Neuron (in vitro differentiated cells): Measurements from ENCODE around the gene NDUFC2.
A peak's percentile ranks its signal among the peaks of the same experiment; 100 is the strongest.
"Not testable (repeated sequence)": the region's sequence is repeated elsewhere in the genome, so short reads cannot be mapped to it uniquely, and the experiment has no call there.

Experiments
- H2AFZ ChIP-seq: one replicate; pipeline ENCODE4 v1.6.1; 2013; ENCODE audit warnings: low read depth, mild to moderate bottlenecking, inconsistent platforms, low read length, moderate library complexity
- H3K27me3 ChIP-seq: one replicate; pipeline ENCODE4 v1.6.1; 2013; ENCODE audit warnings: low read length; ENCODE audit not compliant: insufficient read depth
- H3K36me3 ChIP-seq: one replicate; pipeline ENCODE4 v1.6.1; 2013; ENCODE audit warnings: low read length; ENCODE audit not compliant: insufficient read depth
- H3K4me1 ChIP-seq: one replicate; pipeline ENCODE4 v1.6.1; 2013; ENCODE audit warnings: low read length; ENCODE audit not compliant: insufficient read depth
- H3K4me3 ChIP-seq: 2 replicates; pipeline ENCODE4 v1.5.1; 2013; ENCODE audit warnings: mild to moderate bottlenecking, low read length, moderate library complexity
- H3K9me3 ChIP-seq: one replicate; pipeline ENCODE4 v1.6.1; 2013; ENCODE audit warnings: low read length

Gene NDUFC2

DNA sequence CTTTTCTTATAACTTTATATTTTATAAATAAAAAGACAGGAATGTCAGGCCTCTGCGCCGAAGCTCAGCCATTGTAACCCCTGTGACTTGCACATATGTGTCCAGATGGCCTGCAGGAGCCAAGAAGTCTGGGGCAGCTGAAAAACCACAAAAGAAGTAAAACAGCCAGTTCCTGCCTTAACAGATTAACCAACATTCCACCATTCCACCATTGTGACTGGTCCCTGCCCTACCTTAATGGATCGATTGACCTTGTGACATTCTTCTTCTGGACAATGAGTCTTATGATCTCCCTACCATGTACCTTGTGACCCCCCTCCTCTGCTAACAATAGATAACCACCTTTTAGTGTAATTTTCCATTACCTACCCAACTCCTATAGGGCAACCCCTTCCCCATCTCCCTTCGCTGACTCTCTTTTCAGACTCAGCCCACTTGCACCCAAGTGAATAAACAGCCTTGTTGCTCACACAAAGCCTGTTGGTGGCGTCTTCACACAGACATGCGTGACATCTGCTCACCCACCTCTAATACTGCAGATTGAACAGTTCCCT lies 6.9 kb upstream of the NDUFC2 start:
- not testable (repeated sequence) for H3K9me3 ChIP-seq, H3K4me3 ChIP-seq, H3K4me1 ChIP-seq, H3K27me3 ChIP-seq, H3K36me3 ChIP-seq, H2AFZ ChIP-seq

DNA sequence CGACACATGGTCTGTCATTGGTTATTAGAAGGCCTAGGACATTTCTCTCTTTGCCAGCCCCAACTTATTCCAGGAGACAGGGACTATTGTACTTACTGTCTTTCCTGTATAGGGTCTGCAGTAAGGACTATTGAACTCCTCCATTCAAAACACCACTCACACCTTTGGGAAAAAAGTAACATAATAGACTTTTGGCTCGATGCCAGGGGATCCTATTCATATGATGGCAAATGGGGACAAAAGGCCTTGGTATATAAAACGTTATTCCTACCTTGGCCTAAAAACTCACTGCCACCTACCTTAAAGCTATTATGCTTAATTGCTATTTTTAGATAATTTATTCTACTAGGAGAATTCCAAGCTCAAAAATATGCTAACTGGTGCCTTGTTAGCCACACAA lies 6.3 kb upstream of the NDUFC2 start:
- H3K4me3 ChIP-seq: no peak overlapping the region
- no peak overlapping the region for H2AFZ ChIP-seq
- no peaks in the 10 kb centered on the region for H3K9me3 ChIP-seq

DNA sequence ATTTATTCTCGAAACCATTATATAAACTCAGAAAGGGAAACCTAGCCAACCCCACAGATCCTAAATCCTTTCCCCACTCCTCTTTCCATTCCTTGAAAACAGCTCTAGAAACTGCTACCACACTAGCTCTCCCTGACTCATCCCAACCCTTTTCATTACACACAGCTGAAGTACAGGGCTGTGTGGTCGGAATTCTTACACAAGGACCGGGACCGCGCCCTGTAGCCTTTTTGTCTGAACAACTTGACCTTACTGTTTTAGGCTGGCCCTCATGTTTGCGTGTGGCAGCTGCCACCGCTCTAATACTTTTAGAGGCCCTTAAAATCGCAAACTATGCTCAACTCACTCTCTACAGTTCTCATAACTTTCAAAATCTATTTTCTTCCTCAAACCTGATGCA lies 4.8 kb upstream of the NDUFC2 start:
- peaks cover 11% of the 10 kb centered on the region for H3K4me1 ChIP-seq
- not testable (repeated sequence) for H3K36me3 ChIP-seq, H3K9me3 ChIP-seq, H3K27me3 ChIP-seq, H3K4me3 ChIP-seq, H2AFZ ChIP-seq

More for the DNA sequence above, 6.3 kb upstream of the NDUFC2 start:
- peaks cover 7% of the 10 kb centered on the region for H3K4me1 ChIP-seq
- H3K27me3 ChIP-seq: no peaks in the 10 kb centered on the region
- no peaks in the 10 kb centered on the region for H3K36me3 ChIP-seq

DNA sequence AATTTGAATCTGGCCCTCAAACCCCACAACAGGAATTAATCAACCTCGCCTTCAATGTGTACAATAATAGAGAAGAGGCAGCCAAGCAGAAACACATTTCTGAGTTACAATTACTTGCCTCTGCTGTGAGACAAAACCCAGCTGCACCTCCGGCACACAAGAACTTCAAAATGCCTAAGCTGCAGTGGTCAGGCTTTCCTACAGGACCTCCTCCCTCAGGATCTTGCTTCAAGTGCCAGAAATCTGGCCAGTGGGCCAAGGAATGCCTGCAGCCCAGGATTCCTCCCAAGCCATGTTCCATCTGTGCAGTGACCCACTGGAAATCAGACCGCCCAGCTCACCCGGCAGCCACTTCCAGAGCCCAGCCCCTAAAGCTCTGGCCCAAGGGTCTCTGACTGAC lies 3.4 kb upstream of the NDUFC2 start:
- Histone ChIP-seq H2AFZ (no peak overlapping the region), H3K36me3 (no peaks in the 10 kb centered on the region), H3K4me3 (no peak overlapping the region), H3K9me3 (no peaks in the 10 kb centered on the region), H3K4me1 (peaks cover 21% of the 10 kb centered on the region), H3K27me3 (no peaks in the 10 kb centered on the region)

DNA sequence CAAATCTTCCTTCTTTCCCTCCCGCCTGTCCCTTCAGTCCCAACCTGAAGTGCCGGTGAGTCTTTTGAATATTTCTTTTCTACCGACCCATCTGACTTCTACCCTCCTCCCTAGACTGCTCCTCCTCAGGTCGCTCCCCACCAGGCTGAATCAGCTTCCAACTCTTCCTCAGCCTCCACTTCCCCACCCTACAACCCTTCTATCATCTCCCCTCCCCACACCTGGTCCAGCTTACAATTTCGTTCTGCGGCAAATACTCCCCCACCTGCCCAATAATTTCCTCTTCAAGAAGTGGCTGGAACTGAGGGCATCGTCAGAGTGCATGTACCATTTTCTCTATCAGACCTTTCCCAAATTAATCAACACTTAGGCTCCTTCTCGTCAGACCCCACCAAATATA lies 2.5 kb upstream of the NDUFC2 start:
- no peaks in the 10 kb centered on the region for H3K27me3 ChIP-seq
- H2AFZ ChIP-seq: no peak overlapping the region
- H3K4me3 ChIP-seq: no peak overlapping the region
- H3K4me1 ChIP-seq: peaks cover 25% of the 10 kb centered on the region
- no peaks in the 10 kb centered on the region for H3K9me3 ChIP-seq
- peaks cover 8% of the 10 kb centered on the region for H3K36me3 ChIP-seq

DNA sequence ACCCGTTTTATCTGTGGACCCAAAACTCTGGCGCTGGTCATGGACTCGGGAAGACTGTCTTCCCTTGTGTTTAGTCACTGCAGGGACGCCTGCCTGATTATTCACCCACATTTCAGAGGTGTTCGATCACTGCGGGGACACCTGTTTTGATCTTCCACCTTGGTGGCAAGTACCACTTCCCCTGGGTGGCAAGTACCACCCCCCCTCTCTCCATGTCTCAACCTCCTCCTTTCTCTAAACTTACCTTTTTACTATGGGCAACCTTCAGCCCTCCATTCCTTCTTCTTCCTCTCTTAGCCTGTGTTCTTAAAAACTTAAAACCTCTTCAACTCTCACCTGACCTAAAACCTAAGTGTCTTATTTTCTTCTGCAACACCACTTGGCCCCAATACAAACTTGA lies 1.9 kb upstream of the NDUFC2 start:
- no peaks in the 10 kb centered on the region for H3K27me3 ChIP-seq
- no peaks in the 10 kb centered on the region for H3K9me3 ChIP-seq
- peaks cover 25% of the 10 kb centered on the region for H3K4me1 ChIP-seq
- no peak overlapping the region for H3K4me3 ChIP-seq
- peaks cover 13% of the 10 kb centered on the region for H3K36me3 ChIP-seq
- H2AFZ ChIP-seq: no peak overlapping the region

DNA sequence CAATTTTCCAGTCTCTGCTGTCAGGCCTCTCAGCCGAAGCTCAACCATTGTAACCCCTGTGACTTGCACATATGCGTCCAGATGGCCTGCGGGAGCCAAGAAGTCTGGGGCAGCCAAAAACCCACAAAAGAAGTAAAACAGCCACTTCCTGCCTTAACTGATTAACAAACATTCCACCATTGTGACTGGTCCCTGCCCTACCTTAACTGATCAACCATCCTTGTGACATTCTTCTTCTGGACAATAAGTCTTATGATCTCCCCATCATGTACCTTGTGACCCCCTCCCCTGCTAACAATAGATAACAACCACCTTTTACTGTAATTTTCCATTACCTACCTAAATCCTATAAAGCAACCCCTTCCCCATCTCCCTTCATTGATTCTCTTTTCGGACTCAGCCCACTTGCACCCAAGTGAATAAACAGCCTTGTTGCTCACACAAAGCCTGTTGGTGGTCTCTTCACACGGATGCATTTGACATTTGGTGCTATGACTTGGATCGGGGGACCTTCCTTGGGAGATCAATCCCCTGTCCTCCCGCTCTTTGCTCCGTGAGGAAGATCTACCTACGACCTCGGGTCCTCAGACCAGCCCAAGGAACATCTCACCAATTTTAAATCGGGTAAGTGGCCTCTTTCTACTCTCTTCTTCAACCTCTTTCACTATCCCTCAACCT lies 1.3 kb upstream of the NDUFC2 start:
- H3K27me3 ChIP-seq: no peaks in the 10 kb centered on the region
- H3K36me3 ChIP-seq: peaks cover 15% of the 10 kb centered on the region
- no peak overlapping the region for H3K4me3 ChIP-seq
- H3K4me1 ChIP-seq: peaks cover 25% of the 10 kb centered on the region
- H2AFZ ChIP-seq: no peak overlapping the region
- H3K9me3 ChIP-seq: no peaks in the 10 kb centered on the region

DNA sequence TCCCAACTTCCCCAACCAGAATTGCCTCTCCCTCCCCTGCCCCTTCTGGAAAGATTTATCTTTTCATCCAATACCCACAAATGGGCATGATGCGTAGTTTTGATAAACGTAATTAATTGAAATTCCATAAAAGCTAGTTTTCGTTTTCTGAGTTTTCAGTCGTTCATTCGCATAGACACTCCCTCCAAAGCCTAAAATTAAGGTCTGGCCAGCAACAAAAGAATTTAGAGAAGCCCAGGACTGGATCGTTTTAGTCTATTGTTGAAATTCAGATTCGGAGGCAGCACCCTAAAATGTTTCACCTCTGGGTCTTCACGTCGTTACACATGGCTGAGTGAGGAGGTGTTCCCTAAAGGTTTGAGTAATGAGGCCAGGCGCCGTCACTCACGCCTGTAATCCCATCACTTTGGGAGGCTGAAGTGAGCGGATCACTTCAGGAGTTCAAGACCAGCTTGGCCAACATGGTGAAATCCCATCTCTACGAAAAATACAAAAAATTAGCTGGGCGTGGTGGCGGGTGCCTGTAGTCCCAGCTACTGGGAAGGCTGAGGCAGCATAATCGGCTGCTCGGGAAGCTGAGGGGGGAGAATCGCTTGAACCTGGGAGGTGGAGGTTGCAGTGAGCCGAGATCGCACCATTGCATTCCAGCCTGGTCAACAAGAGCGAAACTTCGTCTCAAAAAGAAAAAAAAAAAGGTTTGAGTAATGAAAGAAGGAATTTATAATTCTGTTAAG lies 589 bp upstream of the NDUFC2 start:
- Histone ChIP-seq H3K9me3 (no peaks in the 10 kb centered on the region), H2AFZ (peak overlapping the region; percentile 92), H3K4me1 (peaks cover 25% of the 10 kb centered on the region), H3K27me3 (no peaks in the 10 kb centered on the region), H3K4me3 (peak overlapping the region; percentile 93), H3K36me3 (peaks cover 17% of the 10 kb centered on the region)

DNA sequence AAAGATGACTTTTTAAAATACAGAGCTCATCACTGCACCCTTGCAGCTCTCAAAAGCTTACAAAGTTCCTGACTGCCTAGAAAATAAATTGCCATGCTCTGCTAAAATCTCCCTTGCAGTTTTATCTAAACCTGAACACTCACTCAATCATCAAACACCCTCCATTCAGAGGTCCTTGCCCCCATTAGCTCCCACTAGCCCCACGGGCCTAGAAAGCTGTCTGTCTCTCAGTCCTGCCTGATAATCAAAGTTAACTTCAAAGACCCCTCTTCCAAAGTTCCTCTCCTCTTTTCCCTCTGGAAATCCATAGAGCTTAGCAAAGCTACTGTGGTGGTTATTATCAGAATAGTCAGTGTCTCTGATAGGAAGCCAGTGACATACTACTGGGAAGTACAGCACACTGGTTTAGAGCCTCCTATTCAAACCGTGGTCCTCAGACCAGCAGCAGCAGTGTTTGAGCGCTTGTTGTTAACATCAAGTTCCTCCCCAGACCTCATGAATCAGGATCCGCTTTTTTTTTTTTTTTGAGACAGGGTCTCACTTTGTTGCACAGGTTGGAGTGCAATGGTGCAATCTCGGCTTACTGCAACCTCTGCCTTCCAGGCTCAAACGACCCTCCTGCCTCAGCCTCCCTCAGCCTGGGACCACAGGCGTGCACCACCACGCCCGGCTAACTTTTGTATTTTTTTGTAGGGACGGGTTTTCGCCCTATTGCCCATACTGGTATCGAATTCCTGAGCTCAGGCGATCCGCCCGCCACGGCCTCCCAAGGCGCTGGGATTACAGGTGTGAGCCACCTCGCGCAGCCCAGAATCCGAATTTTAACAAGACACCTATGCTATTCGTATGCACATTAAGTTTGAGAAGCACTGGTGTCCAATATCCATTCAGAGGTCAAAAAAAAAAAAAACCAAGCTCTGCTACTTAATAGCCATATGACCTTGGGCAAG lies 1.2 kb downstream of the NDUFC2 start:
- Histone ChIP-seq H2AFZ (no peak overlapping the region), H3K4me1 (peaks cover 25% of the 10 kb centered on the region), H3K27me3 (no peaks in the 10 kb centered on the region), H3K36me3 (peaks cover 17% of the 10 kb centered on the region), H3K4me3 (peak overlapping the region; percentile 93), H3K9me3 (no peaks in the 10 kb centered on the region)

DNA sequence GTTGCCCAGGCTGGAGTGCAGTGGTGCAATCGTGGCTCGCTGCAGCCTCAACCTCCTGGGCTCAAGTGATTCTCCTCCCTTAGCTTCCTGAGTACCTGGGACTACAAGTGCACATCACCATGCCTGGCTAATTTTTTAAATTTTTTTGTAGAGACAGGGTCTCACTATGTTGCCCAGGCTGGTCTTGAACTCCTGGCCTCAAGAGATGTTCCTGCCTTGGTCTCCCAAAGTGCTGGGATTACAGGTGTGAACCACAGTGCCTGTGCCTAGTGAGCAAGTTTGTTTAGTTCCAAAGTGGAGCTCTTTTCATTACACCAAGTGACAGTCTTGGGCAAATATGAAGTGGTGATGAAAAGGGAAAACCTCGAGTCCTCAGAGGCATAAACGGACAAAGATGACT lies 2.1 kb downstream of the NDUFC2 start:
- H3K9me3 ChIP-seq, H3K27me3 ChIP-seq, H2AFZ ChIP-seq: not testable (repeated sequence)
- peaks cover 18% of the 10 kb centered on the region for H3K4me1 ChIP-seq
- peaks cover 22% of the 10 kb centered on the region for H3K36me3 ChIP-seq
- H3K4me3 ChIP-seq: peak overlapping the region; percentile 93

DNA sequence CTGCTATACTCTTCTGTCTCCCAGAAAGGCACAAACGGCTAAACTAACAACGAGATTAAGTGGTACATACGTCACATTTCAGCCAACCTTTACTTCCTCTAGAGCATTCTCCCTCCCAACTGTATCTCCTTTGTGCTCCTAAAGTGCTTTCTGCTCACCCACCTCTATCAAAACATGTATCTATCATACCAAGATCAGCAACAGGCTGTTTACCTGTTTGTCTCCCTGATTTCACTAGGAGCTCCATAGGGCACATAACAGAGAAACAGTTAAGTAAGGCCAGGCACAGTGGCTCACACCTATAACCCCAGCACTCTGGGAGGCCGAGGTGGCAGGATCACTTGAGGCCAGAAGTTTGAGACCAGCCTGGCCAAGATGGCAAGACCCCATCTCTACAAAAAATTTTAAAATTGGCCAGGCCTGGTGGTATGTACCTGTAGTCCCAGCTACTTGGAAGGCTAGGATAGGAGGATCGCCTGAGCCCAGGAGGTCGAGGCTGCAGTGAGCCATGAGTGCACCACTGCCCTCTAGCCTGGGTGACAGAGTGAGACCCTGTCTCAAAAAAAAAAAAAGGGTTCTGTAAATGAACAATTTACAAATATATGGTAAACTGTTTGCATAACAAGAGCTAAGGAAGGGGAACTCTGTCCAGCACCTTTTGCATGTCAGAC lies 2.8 kb downstream of the NDUFC2 start:
- H3K27me3 ChIP-seq: no peaks in the 10 kb centered on the region
- no peak overlapping the region for H3K4me3 ChIP-seq
- H3K36me3 ChIP-seq: peaks cover 27% of the 10 kb centered on the region
- H2AFZ ChIP-seq: no peak overlapping the region
- no peaks in the 10 kb centered on the region for H3K9me3 ChIP-seq
- H3K4me1 ChIP-seq: peaks cover 18% of the 10 kb centered on the region

DNA sequence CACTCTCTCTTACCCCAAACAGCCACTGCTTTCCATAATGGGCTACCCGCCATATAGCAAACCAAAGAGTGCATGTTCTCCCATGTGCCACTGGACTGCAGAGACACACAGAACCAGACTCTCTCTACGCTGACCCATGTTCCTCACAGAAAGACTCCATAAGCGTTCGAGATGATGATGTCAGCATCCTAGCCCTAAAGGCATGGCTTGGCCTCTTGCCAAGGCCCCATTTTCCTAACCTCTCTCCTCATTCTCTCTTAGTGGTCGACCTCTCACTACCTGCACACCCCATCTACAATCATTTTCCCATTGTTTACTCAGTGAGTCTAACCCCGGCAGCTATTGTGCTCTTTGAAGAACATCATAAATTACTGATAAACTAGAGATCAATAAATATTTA lies 4.9 kb downstream of the NDUFC2 start:
- Histone ChIP-seq H3K9me3 (no peaks in the 10 kb centered on the region), H3K27me3 (no peaks in the 10 kb centered on the region), H3K4me1 (peaks cover 14% of the 10 kb centered on the region), H3K36me3 (peaks cover 47% of the 10 kb centered on the region), H3K4me3 (no peak overlapping the region), H2AFZ (no peak overlapping the region)
